SK-N-SH (cell line): ENCODE results near the gene GRAMD1B. TPM values are rescaled to one million over a fixed set of nuclear protein-coding genes. Genes with fewer than 3 reads are reported as not detected.

ENCODE experiments used
- CTCF ChIA-PET: fragments of 300-600, 350-600 bp; formaldehyde crosslinking; extraction: SDS; loops from one replicate; lab custom pipeline; 2021; lab: Yijun Ruan, JAX
- POLR2A ChIA-PET: fragments of 350-600 bp; sonication (Branson Sonifier 250); formaldehyde crosslinking; extraction: SDS; loops from one replicate; lab custom pipeline; 2020; ENCODE audit warnings: antibody characterized with exemption, inconsistent platforms; lab: Yijun Ruan, JAX
- DNase-seq: peaks from one replicate; pipeline ENCODE4 v3.0.0; 2012
- H2AFZ ChIP-seq: fragments of 200-600 bp; sonication (generic); 2 replicates; pipeline ENCODE4 v1.8.1; 2016; ENCODE audit warnings: antibody characterized with exemption, mild to moderate bottlenecking, low read depth
- H3F3A ChIP-seq: fragments of 200-600 bp; sonication (generic); replicated peaks from 2 replicates; pipeline ENCODE3; 2016; ENCODE audit warnings: antibody characterized with exemption, mild to moderate bottlenecking; ENCODE audit not compliant: insufficient read depth
- H3K27ac ChIP-seq, 2 experiments: fragments of 200-500 bp in 1 of 2; fragments of 200-600 bp in 1 of 2; sonication (Bioruptor generic) in 1 of 2; sonication (generic), shearing (Covaris generic) in 1 of 2; 2 replicates each; pipeline versions ENCODE4 v1.5.1 to v1.6.1; 2014 to 2016; ENCODE audit warnings: low read depth in 2 of 2, inconsistent platforms in 1 of 2, low read length in 1 of 2, mild to moderate bottlenecking in 1 of 2, mixed read lengths in 1 of 2
- H3K27me3 ChIP-seq: fragments of 200-600 bp; sonication (generic), shearing (Covaris generic); 2 replicates; pipeline ENCODE4 v1.6.1; 2016; ENCODE audit warnings: mixed run types; ENCODE audit not compliant: insufficient read depth
- H3K36me3 ChIP-seq, 2 experiments: fragments of 200-500 bp in 1 of 2; fragments of 200-600 bp in 1 of 2; sonication (Bioruptor generic) in 1 of 2; sonication (generic) in 1 of 2; replicated peaks in 1 of 2; 2 replicates each; pipeline versions ENCODE3 to v1.5.1; 2014 to 2016; ENCODE audit warnings: low read length in 1 of 2, mild to moderate bottlenecking in 1 of 2; ENCODE audit not compliant: insufficient read depth in 2 of 2, control insufficient read depth in 1 of 2
- H3K4me1 ChIP-seq, 2 experiments: fragments of 200-500 bp in 1 of 2; fragments of 200-600 bp in 1 of 2; sonication (Bioruptor generic) in 1 of 2; sonication (generic), shearing (Covaris generic) in 1 of 2; 2 replicates each; pipeline versions ENCODE4 v1.5.1 to v1.6.1; 2014 to 2016; ENCODE audit warnings: low read depth in 1 of 2, low read length in 1 of 2, mixed run types in 1 of 2; ENCODE audit not compliant: insufficient read depth in 2 of 2, control insufficient read depth in 1 of 2
- H3K4me2 ChIP-seq: fragments of 200-600 bp; sonication (generic), shearing (Covaris generic); 2 replicates; pipeline ENCODE4 v1.6.1; 2017; ENCODE audit warnings: mixed run types
- H3K4me3 ChIP-seq, 2 experiments: fragments of 200-500 bp in 1 of 2; fragments of 200-600 bp in 1 of 2; sonication (Bioruptor generic) in 1 of 2; sonication (generic), shearing (Covaris generic) in 1 of 2; 2 replicates each; pipeline versions ENCODE4 v1.5.1 to v1.8.1; 2014 to 2016; ENCODE audit warnings: low read depth in 2 of 2, inconsistent platforms in 1 of 2, low read length in 1 of 2, mild to moderate bottlenecking in 1 of 2, mixed read lengths in 1 of 2, moderate library complexity in 1 of 2
- H3K79me2 ChIP-seq: fragments of 200-600 bp; sonication (generic); 2 replicates; pipeline ENCODE4 v1.8.1; 2017; ENCODE audit warnings: mild to moderate bottlenecking; ENCODE audit not compliant: insufficient read depth
- H3K9ac ChIP-seq: fragments of 200-600 bp; sonication (generic); 2 replicates; pipeline ENCODE4 v1.6.1; 2017; ENCODE audit warnings: mixed run types
- H3K9me2 ChIP-seq: fragments of 200-600 bp; sonication (generic); 2 replicates; pipeline ENCODE4 v1.6.1; 2017; ENCODE audit warnings: mixed run types
- H3K9me3 ChIP-seq: fragments of 200-600 bp; sonication (generic); 2 replicates; pipeline ENCODE4 v1.6.1; 2017; ENCODE audit warnings: mixed run types, mild to moderate bottlenecking, moderate library complexity
- H4K20me1 ChIP-seq: fragments of 200-600 bp; sonication (generic); 2 replicates; pipeline ENCODE4 v1.6.1; 2017; ENCODE audit warnings: mild to moderate bottlenecking, mixed run types; ENCODE audit not compliant: insufficient read depth
- CHD2 ChIP-seq: fragments of 150-350 bp; IDR thresholded peaks from 2 replicates; pipeline ENCODE4 v1.6.1; 2018; ENCODE audit warnings: low read length; ENCODE audit not compliant: partially characterized antibody
- EP300 ChIP-seq, 2 experiments: IDR thresholded peaks; 2 replicates each; pipeline versions ENCODE4 v1.4.0 to v1.6.1; 2012; ENCODE audit warnings: borderline replicate concordance in 1 of 2, low read depth in 1 of 2, low read length in 1 of 2
- EZH2phosphoT487 ChIP-seq: fragments of 200-600 bp; sonication (generic); IDR thresholded peaks from 2 replicates; pipeline ENCODE4 v1.6.1; 2017; ENCODE audit warnings: low read depth, mixed run types, mild to moderate bottlenecking, antibody characterized with exemption, moderate library complexity, borderline replicate concordance
- FOSL2 ChIP-seq: IDR thresholded peaks from 2 replicates; pipeline ENCODE4 v1.4.0; 2012; ENCODE audit warnings: low read depth, mild to moderate bottlenecking, moderate library complexity, borderline replicate concordance
- GABPA ChIP-seq: IDR thresholded peaks from 2 replicates; pipeline ENCODE4 v1.4.0; 2012; ENCODE audit warnings: low read depth, mild to moderate bottlenecking
- JUND ChIP-seq: IDR thresholded peaks from 2 replicates; pipeline ENCODE4 v1.4.0; 2012
- MEF2A ChIP-seq: IDR thresholded peaks from 2 replicates; pipeline ENCODE4 v1.4.0; 2012; ENCODE audit warnings: low read depth, borderline replicate concordance
- NFIC ChIP-seq: IDR thresholded peaks from 2 replicates; pipeline ENCODE4 v1.4.0; 2012; ENCODE audit warnings: borderline replicate concordance
- POLR2AphosphoS5 ChIP-seq: IDR thresholded peaks from 2 replicates; pipeline ENCODE4 v1.6.1; 2012; ENCODE audit warnings: low read depth, low read length
- RAD21 ChIP-seq: IDR thresholded peaks from 2 replicates; pipeline ENCODE4 v1.6.1; 2012; ENCODE audit warnings: mild to moderate bottlenecking, low read length
- RCOR1 ChIP-seq: fragments of 150-350 bp; IDR thresholded peaks from 2 replicates; pipeline ENCODE4 v1.6.1; 2017; ENCODE audit warnings: antibody characterized with exemption, low read length
- REST ChIP-seq: IDR thresholded peaks from 2 replicates; pipeline ENCODE4 v1.6.1; 2012; ENCODE audit warnings: mild to moderate bottlenecking, low read depth, low read length, moderate library complexity
- SIN3A ChIP-seq: IDR thresholded peaks from 2 replicates; pipeline ENCODE4 v1.6.1; 2012; ENCODE audit warnings: low read depth, mild to moderate bottlenecking, low read length, moderate library complexity, borderline replicate concordance
- TCF12 ChIP-seq: IDR thresholded peaks from 2 replicates; pipeline ENCODE4 v1.4.0; 2012
- YY1 ChIP-seq: IDR thresholded peaks from 2 replicates; pipeline ENCODE4 v1.4.0; 2012; ENCODE audit warnings: low read depth, mild to moderate bottlenecking
- WGBS: methylation state at CpG from one replicate; pipeline ENCODE4 v1.1.6; 2017; ENCODE audit warnings: low lambda C conversion rate; 5-methylcytosine and 5-hydroxymethylcytosine counted together
- polyA plus RNA-seq, 3 experiments: library from polyadenylated mRNA; depleted of rRNA; stranded (reverse); fragments of >200 nt; gene quantifications; 2 replicates each; pipeline ENCODE4 v1.2.3, GENCODE V29; 2012
- TF ChIP-seq, protein P1 (sequence below): IDR thresholded peaks from 2 replicates; pipeline ENCODE4 v1.4.0; 2012; ENCODE audit warnings: low read depth, borderline replicate concordance
- TF ChIP-seq, protein P2 (sequence below): fragments of 200-600 bp; sonication (generic); IDR thresholded peaks from 2 replicates; pipeline ENCODE4 v1.6.1; 2017; ENCODE audit warnings: antibody characterized with exemption, mild to moderate bottlenecking, moderate library complexity

GRAMD1B gene
- polyA plus RNA-seq, 1 of the 3 experiments (the other 2 are of a cell fraction), result 14.5 TPM

DNA sequence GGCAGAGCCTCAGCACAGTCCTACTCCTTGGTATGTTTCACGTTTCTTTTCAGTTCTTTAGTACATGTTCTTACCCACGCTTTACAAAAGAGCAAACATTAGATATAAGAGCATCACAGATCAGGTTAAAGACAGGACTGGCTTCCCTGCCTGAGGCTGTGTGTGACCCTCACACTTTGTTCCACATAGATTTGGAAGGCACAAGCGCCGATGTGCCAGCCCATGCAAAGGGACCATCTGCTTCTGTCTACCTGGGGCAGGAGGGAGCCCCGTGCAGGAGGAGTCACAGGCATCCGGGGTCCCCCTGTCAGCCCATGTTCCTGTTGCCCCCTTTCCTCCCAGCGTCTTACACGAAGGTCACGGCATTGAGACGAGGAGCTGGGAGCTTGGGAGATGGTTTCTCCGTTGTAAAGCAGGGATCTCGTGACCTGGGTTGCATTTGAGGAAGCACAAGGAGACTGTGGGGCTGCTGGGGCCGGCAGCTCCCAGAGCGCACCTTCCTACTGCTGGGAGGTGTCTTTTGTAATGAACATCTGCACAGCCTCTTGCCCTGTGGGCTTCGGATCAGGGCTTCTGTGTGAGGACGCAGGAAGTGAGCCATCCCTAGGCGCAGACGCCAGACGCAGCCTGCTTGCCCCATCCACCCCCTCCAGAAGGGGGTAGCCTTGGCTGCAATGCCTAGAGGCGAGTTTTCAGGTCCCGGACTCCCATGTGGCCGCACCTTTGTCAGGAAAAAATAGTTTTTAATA, 151.8 kb downstream of the GRAMD1B start:
- H3F3A ChIP-seq, result peaks cover 6% of the 10 kb centered on the region
- peaks cover 11% of the 10 kb centered on the region; the same call in 1 of the 2 replicates for H4K20me1 ChIP-seq
- TF ChIP-seq SIN3A, result no peak
- TF ChIP-seq EZH2phosphoT487, result no peak
- no peak for TF ChIP-seq GABPA
- TF ChIP-seq RAD21, result no peak
- TF ChIP-seq EP300 (IDR thresholded peaks at IDR 0.05; ENCODE audit: borderline replicate concordance in 1 of 2, low read depth in 1 of 2, low read length in 1 of 2), result no peak
- H3K9me3 ChIP-seq, result no peaks in the 10 kb centered on the region
- no peaks in the 10 kb centered on the region for H3K36me3 ChIP-seq
- H3K79me2 ChIP-seq, result no peaks in the 10 kb centered on the region
- no peak overlapping the region for H3K9ac ChIP-seq
- CTCF ChIA-PET, result interaction anchor here (0.8 to 4.6 kb wide), 26 partner anchors 8 to 148 kb away, joined by 3 to 48 read pairs (median 12); partner anchors contain the start of gene SCN3B
- H3K27me3 ChIP-seq, result no peaks in the 10 kb centered on the region
- H3K9me2 ChIP-seq, result no peaks in the 10 kb centered on the region
- DNase-seq, result no peak
- WGBS, result 93% methylated on average over 10 of the region's 22 CpGs
- H3K27ac ChIP-seq, result no peak overlapping the region
- no peak overlapping the region for H3K4me3 ChIP-seq
- H3K4me1 ChIP-seq, result peaks cover 0 to 19% of the 10 kb centered on the region in 2 experiments; a peak in 1 of 4 replicates
- POLR2A ChIA-PET, result interaction anchor here (0.9 kb wide), 1 partner anchor 20 kb away, joined by 3 read pairs; no protein-coding TSS in a partner anchor
- no peak overlapping the region for H2AFZ ChIP-seq
- no peak overlapping the region for H3K4me2 ChIP-seq

DNA sequence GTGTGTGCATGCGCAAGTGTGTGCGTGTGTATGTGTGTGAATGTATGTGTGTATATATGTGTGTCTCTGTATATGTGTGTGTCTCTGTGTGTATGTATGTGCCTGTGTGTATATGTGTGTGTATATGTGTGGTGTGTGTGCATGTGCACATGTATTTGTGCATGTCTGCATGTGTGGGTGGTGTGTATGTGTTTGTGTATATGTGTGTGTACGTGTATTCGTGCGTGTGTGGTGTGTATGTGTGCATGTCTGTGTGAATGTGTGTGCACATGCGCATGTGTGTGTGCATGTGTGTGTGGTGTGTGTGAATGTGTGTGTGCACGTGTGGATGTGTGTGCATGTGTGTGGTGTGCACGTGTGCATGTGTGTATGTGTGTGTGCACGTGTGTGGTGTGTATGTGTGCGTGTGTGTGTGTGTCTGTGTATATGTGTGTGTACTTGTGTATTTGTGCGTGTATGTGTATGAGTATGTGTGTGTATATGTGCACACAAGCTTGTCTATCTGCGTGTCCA, 153.0 kb downstream of the GRAMD1B start:
- peaks cover 6% of the 10 kb centered on the region for H3F3A ChIP-seq
- no peaks in the 10 kb centered on the region for H3K36me3 ChIP-seq
- WGBS, result 86% methylated on average over 12 of the region's 12 CpGs
- H4K20me1 ChIP-seq, result peaks cover 11% of the 10 kb centered on the region; the same call in 1 of the 2 replicates
- no peaks in the 10 kb centered on the region for H3K9me3 ChIP-seq
- H3K27ac ChIP-seq, result no peak overlapping the region
- H3K9me2 ChIP-seq, result no peaks in the 10 kb centered on the region
- H3K9ac ChIP-seq, result no peak overlapping the region
- peaks cover 0 to 19% of the 10 kb centered on the region in 2 experiments; a peak in 1 of 4 replicates for H3K4me1 ChIP-seq
- no peaks in the 10 kb centered on the region for H3K79me2 ChIP-seq
- H3K4me3 ChIP-seq, result no peak overlapping the region
- H3K4me2 ChIP-seq, result no peak overlapping the region
- DNase-seq, result no peak
- no peaks in the 10 kb centered on the region for H3K27me3 ChIP-seq
- POLR2A ChIA-PET, result no interaction called here
- CTCF ChIA-PET, result interaction anchor here (1.1 to 4.6 kb wide), 8 partner anchors 9 to 128 kb away, joined by 3 to 44 read pairs (median 8); partner anchors contain the start of gene SCN3B
- TF ChIP-seq CHD2 (no peak), FOSL2 (no peak), SIN3A (no peak), YY1 (no peak), REST (no peak), RAD21 (no peak), POLR2AphosphoS5 (no peak), RCOR1 (no peak), NFIC (no peak), MEF2A (no peak), TCF12 (no peak), EP300 (IDR thresholded peaks at IDR 0.05; ENCODE audit: borderline replicate concordance in 1 of 2, low read depth in 1 of 2, low read length in 1 of 2) (no peak), JUND (no peak)
- TF ChIP-seq, protein P1, sequence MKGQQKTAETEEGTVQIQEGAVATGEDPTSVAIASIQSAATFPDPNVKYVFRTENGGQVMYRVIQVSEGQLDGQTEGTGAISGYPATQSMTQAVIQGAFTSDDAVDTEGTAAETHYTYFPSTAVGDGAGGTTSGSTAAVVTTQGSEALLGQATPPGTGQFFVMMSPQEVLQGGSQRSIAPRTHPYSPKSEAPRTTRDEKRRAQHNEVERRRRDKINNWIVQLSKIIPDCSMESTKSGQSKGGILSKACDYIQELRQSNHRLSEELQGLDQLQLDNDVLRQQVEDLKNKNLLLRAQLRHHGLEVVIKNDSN, result no peak
- TF ChIP-seq, protein P2, sequence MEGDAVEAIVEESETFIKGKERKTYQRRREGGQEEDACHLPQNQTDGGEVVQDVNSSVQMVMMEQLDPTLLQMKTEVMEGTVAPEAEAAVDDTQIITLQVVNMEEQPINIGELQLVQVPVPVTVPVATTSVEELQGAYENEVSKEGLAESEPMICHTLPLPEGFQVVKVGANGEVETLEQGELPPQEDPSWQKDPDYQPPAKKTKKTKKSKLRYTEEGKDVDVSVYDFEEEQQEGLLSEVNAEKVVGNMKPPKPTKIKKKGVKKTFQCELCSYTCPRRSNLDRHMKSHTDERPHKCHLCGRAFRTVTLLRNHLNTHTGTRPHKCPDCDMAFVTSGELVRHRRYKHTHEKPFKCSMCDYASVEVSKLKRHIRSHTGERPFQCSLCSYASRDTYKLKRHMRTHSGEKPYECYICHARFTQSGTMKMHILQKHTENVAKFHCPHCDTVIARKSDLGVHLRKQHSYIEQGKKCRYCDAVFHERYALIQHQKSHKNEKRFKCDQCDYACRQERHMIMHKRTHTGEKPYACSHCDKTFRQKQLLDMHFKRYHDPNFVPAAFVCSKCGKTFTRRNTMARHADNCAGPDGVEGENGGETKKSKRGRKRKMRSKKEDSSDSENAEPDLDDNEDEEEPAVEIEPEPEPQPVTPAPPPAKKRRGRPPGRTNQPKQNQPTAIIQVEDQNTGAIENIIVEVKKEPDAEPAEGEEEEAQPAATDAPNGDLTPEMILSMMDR, result no peak
- H2AFZ ChIP-seq, result no peak overlapping the region
